ENCODE data around the gene EPHA7. TPM values are rescaled to one million over a fixed set of nuclear protein-coding genes. Genes with fewer than 3 reads are reported as not detected.

EPHA7 gene
- total RNA-seq, 2 experiments from 2014 or later = not detected

DNA sequence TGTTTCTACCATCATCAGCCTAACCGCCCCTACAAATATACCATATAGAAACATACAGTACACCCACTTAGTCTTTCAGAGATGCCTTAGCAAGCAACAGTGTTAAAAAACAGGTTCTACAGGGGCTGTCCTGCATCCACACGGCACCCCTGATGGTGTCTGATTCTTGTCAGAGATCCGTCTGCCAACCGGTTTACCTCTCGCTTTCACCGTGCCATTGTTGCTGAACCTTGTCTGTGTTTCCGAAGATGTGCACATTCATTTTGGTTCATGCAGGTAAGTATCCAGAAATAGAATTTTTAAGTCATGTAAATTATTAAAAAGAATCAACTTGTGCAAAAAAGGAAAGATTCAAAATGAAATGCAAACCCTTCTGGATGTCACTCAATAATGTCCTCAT lies 52.9 kb downstream of the EPHA7 start:
- DNase-seq = no peak
- Mint-ChIP-seq H3K4me3 (no peak overlapping the region), H3K27ac (no peak overlapping the region), H3K4me1 (no peaks in the 10 kb centered on the region), H3K27me3 (no peaks in the 10 kb centered on the region), H3K36me3 (no peaks in the 10 kb centered on the region), H3K9me3 (no peaks in the 10 kb centered on the region)

DNA sequence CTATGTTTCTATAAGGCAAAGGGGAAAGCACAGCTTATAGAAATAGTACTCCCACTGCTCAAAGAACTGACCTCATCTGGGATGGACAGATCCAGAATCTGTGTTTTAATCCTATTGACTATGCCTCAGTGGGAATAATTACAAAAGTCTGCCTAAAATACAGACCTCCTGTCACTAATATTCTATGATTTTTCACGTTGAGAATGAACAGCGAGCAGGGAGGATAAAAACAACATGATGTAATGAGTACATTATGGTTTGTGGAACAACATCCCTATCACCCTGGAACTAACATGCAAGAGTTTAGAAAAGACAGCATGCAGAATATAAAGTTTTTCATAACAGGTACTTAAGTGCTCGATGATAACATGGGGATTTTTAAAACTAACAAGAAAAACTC lies 53.9 kb downstream of the EPHA7 start:
- no peaks in the 10 kb centered on the region for H3K9me3 Mint-ChIP-seq
- no peak overlapping the region for H3K4me3 Mint-ChIP-seq
- no peak overlapping the region for H3K27ac Mint-ChIP-seq
- no peaks in the 10 kb centered on the region for H3K4me1 Mint-ChIP-seq
- no peaks in the 10 kb centered on the region for H3K27me3 Mint-ChIP-seq
- no peaks in the 10 kb centered on the region for H3K36me3 Mint-ChIP-seq
- no peak for DNase-seq

DNA sequence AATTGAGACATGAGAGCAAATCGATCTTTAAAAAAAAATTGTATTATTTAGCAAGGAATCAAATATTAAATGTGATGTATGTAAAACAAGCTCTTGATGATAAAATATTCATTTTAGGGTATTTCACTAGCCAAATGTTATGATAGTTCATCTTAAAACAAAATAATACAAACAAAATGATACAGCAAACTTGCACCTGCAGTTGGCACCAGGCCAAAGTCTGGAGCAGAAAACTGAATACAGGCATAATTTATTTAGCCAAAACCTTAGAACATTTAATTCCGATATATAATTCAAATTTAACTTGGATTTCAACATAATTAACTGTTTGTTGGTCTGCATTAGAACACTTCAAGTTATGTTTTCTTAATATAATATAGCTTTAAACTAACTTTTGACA lies 60.9 kb downstream of the EPHA7 start:
- no peaks in the 10 kb centered on the region for H3K9me3 Mint-ChIP-seq
- no peak overlapping the region for H3K4me3 Mint-ChIP-seq
- no peaks in the 10 kb centered on the region for H3K4me1 Mint-ChIP-seq
- H3K36me3 Mint-ChIP-seq = no peaks in the 10 kb centered on the region
- DNase-seq = no peak
- no peak overlapping the region for H3K27ac Mint-ChIP-seq
- no peaks in the 10 kb centered on the region for H3K27me3 Mint-ChIP-seq

GRCh38 chr6:93352604-93353003 lies 66.8 kb downstream of the EPHA7 start:
- Mint-ChIP-seq H3K27ac (no peak overlapping the region), H3K9me3 (no peaks in the 10 kb centered on the region), H3K4me1 (no peaks in the 10 kb centered on the region), H3K4me3 (no peak overlapping the region), H3K27me3 (no peaks in the 10 kb centered on the region), H3K36me3 (no peaks in the 10 kb centered on the region)
- DNase-seq = no peak

- Mint-ChIP-seq H3K36me3 (no peaks in the 10 kb centered on the region), H3K27ac (no peak overlapping the region), H3K27me3 (no peaks in the 10 kb centered on the region), H3K4me1 (no peaks in the 10 kb centered on the region), H3K9me3 (no peaks in the 10 kb centered on the region), H3K4me3 (no peak overlapping the region)
- DNase-seq = no peak
Measured at GRCh38 chr6:93351222-93351621, 68.1 kb downstream of the EPHA7 start.

DNA sequence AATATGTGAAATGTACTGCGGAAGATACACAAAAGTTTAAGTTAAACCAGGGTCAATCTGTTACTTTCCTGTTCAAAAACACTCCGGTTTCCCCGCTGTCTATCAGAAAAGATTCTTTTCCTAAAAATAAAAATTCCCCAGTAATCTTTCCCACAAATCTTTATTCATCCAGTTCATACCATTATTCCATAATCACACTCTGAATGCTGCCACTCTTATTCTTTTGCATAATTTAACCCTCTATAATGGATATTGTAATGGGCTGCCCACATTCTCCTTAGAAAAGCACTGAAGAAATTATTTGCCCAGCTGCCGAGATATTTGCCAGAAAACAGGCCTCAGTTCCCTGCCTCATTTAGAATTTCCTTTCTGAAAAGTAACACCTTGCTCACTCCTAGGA lies 68.6 kb downstream of the EPHA7 start:
- DNase-seq = no peak
- no peaks in the 10 kb centered on the region for H3K27me3 Mint-ChIP-seq
- H3K36me3 Mint-ChIP-seq = no peaks in the 10 kb centered on the region
- H3K4me1 Mint-ChIP-seq = no peaks in the 10 kb centered on the region
- no peaks in the 10 kb centered on the region for H3K9me3 Mint-ChIP-seq
- no peak overlapping the region for H3K27ac Mint-ChIP-seq
- no peak overlapping the region for H3K4me3 Mint-ChIP-seq

GRCh38 chr6:93344333-93344835 lies 75.0 kb downstream of the EPHA7 start:
- Mint-ChIP-seq H3K27me3 (no peaks in the 10 kb centered on the region), H3K4me3 (no peak overlapping the region), H3K9me3 (no peaks in the 10 kb centered on the region), H3K36me3 (no peaks in the 10 kb centered on the region), H3K4me1 (no peaks in the 10 kb centered on the region), H3K27ac (no peak overlapping the region)
- no peak for DNase-seq

GRCh38 chr6:93343476-93343875 lies 75.9 kb downstream of the EPHA7 start:
- DNase-seq = no peak
- Mint-ChIP-seq H3K9me3 (no peaks in the 10 kb centered on the region), H3K4me3 (no peak overlapping the region), H3K27me3 (no peaks in the 10 kb centered on the region), H3K36me3 (no peaks in the 10 kb centered on the region), H3K4me1 (no peaks in the 10 kb centered on the region), H3K27ac (no peak overlapping the region)

- no peak overlapping the region for H3K4me3 Mint-ChIP-seq
- H3K36me3 Mint-ChIP-seq = no peaks in the 10 kb centered on the region
- no peak for DNase-seq
- H3K9me3 Mint-ChIP-seq = no peaks in the 10 kb centered on the region
- H3K4me1 Mint-ChIP-seq = no peaks in the 10 kb centered on the region
- no peak overlapping the region for H3K27ac Mint-ChIP-seq
- no peaks in the 10 kb centered on the region for H3K27me3 Mint-ChIP-seq
Measured at GRCh38 chr6:93341900-93342613, 77.3 kb downstream of the EPHA7 start.

DNA sequence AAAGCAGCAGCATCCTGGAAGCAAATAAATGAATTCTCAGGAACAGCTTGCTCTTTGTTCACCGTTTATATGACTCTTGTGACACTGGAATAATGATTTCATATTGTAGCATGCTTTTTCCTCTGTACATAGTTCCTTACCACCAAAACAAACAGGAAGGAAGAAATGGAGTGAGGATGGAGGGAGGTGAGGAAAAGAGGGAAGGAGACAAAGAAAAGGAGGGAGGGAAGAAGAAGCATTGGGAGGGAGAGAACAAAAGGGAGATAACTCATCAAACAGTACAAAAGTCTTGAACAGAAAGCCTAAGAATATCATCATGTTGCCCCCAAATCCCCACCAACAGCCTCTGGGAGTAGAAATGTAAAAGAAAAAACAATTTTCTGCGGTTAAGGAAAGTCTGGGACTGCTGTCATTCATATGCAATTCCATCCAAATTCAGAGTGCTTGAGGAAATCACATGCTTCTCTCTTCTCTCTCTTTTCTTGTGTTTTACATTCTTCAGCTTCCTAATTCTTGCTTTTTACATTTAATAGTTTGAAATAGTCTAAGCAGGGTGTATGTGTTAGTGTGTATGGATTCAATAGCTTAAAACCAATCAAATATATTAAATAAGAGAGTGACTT lies 81.5 kb downstream of the EPHA7 start:
- no peak overlapping the region for H3K4me3 Mint-ChIP-seq
- no peaks in the 10 kb centered on the region for H3K9me3 Mint-ChIP-seq
- H3K27ac Mint-ChIP-seq = no peak overlapping the region
- no peaks in the 10 kb centered on the region for H3K4me1 Mint-ChIP-seq
- no peaks in the 10 kb centered on the region for H3K36me3 Mint-ChIP-seq
- no peaks in the 10 kb centered on the region for H3K27me3 Mint-ChIP-seq
- DNase-seq = no peak

- Mint-ChIP-seq H3K4me1 (no peaks in the 10 kb centered on the region), H3K36me3 (no peaks in the 10 kb centered on the region), H3K9me3 (no peaks in the 10 kb centered on the region), H3K27ac (no peak overlapping the region), H3K4me3 (no peak overlapping the region), H3K27me3 (no peaks in the 10 kb centered on the region)
- no peak for DNase-seq
Measured at GRCh38 chr6:93337014-93337413, 82.3 kb downstream of the EPHA7 start.

DNA sequence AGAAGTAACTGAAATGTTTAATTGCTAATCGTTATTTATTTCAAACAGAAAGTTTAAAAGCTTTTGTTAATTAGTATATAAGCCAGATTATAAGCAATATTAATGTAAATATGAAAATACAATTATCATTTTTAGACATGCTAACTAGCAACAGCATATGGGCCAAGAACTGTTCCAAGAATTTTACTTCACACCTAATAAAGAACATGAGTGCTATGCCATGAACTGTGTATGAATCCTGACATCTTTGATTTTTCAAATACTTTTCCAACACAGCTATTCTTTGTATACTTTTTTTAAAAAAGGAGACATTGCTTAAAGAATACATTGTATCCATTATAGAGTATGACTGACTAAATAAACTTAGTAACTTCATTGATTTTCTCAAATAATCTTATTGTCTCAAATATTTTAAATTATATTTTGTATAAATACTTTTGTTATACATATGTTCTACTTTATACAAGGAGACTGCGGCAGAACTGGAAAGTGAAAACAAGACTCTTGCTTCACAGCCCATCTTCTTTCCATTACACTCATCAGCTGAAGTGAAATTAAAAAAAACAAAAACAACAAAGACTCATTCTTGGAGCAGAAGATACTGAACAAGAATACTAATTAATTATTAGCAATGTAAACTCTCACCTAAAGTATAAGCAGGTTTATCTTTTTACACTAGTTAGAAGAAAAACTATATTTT lies 89.9 kb downstream of the EPHA7 start:
- no peaks in the 10 kb centered on the region for H3K36me3 Mint-ChIP-seq
- H3K4me1 Mint-ChIP-seq = no peaks in the 10 kb centered on the region
- H3K27ac Mint-ChIP-seq = no peak overlapping the region
- H3K27me3 Mint-ChIP-seq = no peaks in the 10 kb centered on the region
- H3K9me3 Mint-ChIP-seq = no peaks in the 10 kb centered on the region
- H3K4me3 Mint-ChIP-seq = no peak overlapping the region
- no peak for DNase-seq

DNA sequence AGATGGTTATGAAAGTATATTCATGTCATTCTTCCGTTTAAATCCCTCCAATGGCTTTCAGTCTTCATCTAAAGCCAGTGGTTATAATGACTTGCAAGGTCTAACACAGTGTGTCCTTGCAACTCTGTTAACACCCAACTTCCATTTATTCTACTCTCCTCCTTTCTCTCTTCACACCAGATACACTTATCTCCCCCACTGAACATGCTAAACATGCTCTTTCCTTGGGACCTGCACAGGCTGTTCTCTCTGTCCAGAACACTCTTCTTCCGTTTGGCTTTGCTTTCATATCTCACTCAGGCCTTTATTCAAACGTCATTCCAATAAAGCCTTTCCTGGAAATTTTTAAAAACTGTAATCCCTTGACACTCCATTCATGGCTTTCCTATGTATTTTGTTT lies 91.5 kb downstream of the EPHA7 start:
- DNase-seq = no peak
- H3K4me1 Mint-ChIP-seq = no peaks in the 10 kb centered on the region
- no peaks in the 10 kb centered on the region for H3K27me3 Mint-ChIP-seq
- H3K36me3 Mint-ChIP-seq = no peaks in the 10 kb centered on the region
- no peak overlapping the region for H3K27ac Mint-ChIP-seq
- no peak overlapping the region for H3K4me3 Mint-ChIP-seq
- H3K9me3 Mint-ChIP-seq = no peaks in the 10 kb centered on the region

DNA sequence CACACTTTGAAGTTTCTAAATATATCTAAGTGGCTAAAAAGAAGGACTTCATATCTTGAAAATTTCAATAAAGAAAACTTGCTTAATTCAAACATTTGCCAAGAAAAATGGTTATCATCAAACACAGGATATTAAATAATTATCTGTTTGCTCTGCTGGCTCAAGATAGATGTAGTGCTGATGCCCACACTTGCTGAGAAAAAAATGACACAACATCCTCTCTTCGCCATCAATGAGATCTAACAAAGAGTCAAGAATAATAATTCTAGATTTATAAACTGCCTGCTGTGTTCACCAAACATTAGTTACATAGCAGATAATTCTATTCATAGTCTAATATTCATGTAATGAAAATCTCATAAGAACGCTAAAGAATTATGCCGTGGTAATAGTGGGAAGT lies 93.6 kb downstream of the EPHA7 start:
- DNase-seq = no peak
- Mint-ChIP-seq H3K4me3 (no peak overlapping the region), H3K9me3 (no peaks in the 10 kb centered on the region), H3K36me3 (no peaks in the 10 kb centered on the region), H3K27ac (no peak overlapping the region), H3K4me1 (no peaks in the 10 kb centered on the region), H3K27me3 (no peaks in the 10 kb centered on the region)

GRCh38 chr6:93323630-93324029 lies 95.7 kb downstream of the EPHA7 start:
- no peaks in the 10 kb centered on the region for H3K9me3 Mint-ChIP-seq
- no peak overlapping the region for H3K4me3 Mint-ChIP-seq
- no peak for DNase-seq
- no peaks in the 10 kb centered on the region for H3K4me1 Mint-ChIP-seq
- H3K27me3 Mint-ChIP-seq = no peaks in the 10 kb centered on the region
- H3K36me3 Mint-ChIP-seq = no peaks in the 10 kb centered on the region
- no peak overlapping the region for H3K27ac Mint-ChIP-seq

DNA sequence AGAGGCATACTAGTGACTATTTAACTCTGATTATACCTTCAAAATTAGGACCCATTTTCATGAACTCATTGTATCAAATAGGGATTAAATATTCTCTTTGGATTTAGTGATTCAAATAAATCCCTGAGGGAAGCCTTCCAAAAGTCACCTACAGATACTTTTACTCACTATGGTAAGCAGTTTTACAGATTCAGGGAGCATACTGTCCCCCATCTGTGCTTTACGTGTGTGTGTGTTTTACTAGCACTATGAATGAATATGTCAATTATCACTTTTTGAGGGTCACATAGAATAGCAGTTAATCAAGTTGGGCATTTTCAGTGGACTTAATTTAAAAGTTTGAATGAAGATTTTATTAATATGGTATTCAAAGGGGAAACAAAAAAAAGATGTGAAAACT lies 96.7 kb downstream of the EPHA7 start:
- Mint-ChIP-seq H3K9me3 (no peaks in the 10 kb centered on the region), H3K4me3 (no peak overlapping the region), H3K27ac (no peak overlapping the region), H3K27me3 (no peaks in the 10 kb centered on the region), H3K4me1 (no peaks in the 10 kb centered on the region), H3K36me3 (no peaks in the 10 kb centered on the region)
- DNase-seq = no peak

Data from activated naive CD8-positive, alpha-beta T cell treated with anti-CD3 and anti-CD28 coated beads for 36 hours (primary cell).